ENCODE measurements around the gene KIF4B.

The KIF4B gene

DNA sequence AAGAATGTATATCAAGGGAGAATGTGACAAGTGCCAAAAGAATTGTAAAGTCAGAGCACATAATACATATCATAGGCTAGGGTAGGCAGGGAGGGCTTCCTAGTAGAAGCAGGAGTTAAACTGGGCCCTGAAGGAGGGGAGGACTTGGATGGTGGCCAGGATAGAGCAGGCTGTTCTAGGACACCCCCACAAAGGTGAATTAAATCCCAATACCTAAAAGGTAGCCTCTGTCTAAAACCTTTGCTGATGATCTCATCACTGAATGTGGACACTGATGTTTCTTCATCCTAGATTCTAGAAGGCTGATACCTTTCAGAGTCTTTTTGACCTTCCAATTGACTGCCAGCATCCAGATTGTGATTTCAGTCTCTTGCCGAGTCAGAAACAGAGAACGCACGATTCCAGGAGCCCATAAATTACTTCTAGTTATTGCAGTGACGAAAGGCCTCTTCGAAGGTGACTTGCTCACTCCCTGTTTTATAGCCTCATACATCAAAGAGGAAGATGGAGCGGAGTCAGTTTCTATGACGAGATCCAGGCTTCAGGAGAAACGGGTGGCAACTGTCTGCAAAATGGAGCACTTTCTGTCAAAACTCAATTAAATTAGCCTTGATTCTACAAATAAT is 43.2 kb downstream of the KIF4B start:
- no peak for FAIRE-seq

DNA sequence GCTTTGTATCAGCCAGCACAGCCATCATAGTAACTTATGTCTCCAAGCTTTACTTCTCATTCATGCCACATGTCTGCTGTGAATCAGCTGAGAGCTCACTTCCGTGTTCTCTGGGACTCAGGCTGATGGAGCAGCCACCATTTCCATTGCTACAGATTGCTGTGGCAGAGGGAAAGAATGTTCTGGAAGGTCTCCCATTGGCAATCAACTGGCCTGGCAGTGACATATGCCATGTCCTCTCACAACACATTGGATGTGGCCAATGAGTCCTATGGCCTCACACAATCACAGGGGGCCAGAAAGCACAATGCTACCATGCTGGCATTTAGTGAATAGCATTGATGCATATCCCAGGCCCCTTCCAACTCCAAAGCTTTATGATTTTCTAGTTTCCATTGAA is 44.1 kb downstream of the KIF4B start:
- no peak for FAIRE-seq

DNA sequence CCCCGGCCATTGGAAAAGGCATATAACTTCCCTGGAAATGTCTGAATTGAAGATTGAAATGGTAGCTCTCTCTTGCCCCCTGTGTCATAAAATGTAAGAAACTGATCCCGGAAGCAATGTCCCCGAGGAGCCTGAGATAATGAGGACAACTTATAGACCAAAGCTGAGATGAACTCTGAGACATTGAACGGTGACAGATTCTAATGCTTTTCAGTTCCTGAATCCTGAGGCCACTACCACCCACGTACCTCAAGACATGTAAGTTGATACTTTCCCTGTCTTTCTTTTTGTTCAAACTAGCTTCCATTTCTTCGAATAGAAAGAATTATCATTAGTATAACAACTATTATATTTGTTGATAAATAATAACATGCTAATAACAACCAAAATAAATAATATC is 51.0 kb downstream of the KIF4B start:
- no peak for FAIRE-seq

GRCh38 chr5:155066886-155067595 is 53.5 kb downstream of the KIF4B start:
- no peak for FAIRE-seq
